ENCODE measurements around the gene SYT1. TPM values are rescaled to one million over a fixed set of nuclear protein-coding genes. Genes with fewer than 3 reads are reported as not detected.
A peak's percentile ranks its signal among the peaks of the same experiment; 100 is the strongest.

The SYT1 gene
- total RNA-seq, 1 experiment from 2014 or later: 44.9 TPM

GRCh38 chr12:79057540-79057939 lies 193.0 kb downstream of the SYT1 start (continued):
- no peak for TF ChIP-seq ZNF274 (IDR thresholded peaks at IDR 0.05; ENCODE audit: low read depth, low read length)
- TF ChIP-seq CTCF (IDR thresholded peaks at IDR 0.05 in 2 of 3, conservative IDR thresholded peaks at IDR 0.05 in 1 of 3; ENCODE audit: borderline replicate concordance in 1 of 3, insufficient read depth in 1 of 3, low read depth in 2 of 3, low read length in 2 of 3): no peak
- TF ChIP-seq POLR2AphosphoS5 (IDR thresholded peaks at IDR 0.05; ENCODE audit: low read depth, low read length): no peak
- TF ChIP-seq MAX (IDR thresholded peaks at IDR 0.05): no peak
- no peak for TF ChIP-seq SRF (IDR thresholded peaks at IDR 0.05; ENCODE audit: low read depth)

- ATAC-seq (peak; percentile 72), DNase-seq (ENCODE audit: low read depth, low spot score) (peak; percentile 77)
- H3K9ac ChIP-seq (ENCODE audit: low read length): peak overlapping the region; percentile 20; the same call in 1 of the 2 replicates
- H3K27ac ChIP-seq (ENCODE audit: low read depth, low read length): peak overlapping the region; percentile 48; the same call in 1 of the 2 replicates
- no peaks in the 10 kb centered on the region; the same call in 1 of the 2 replicates for H4K20me1 ChIP-seq (ENCODE audit: insufficient read depth)
- H3K79me2 ChIP-seq (ENCODE audit: insufficient read depth, low read length): 0 out of 2 replicates have a peak, but pooled peaks cover 2% of the 10 kb centered on the region
- POLR2A ChIA-PET: no interaction called here
- no peak overlapping the region for H2AFZ ChIP-seq (ENCODE audit: low read depth, low read length, poor library complexity, severe bottlenecking)
- H3K9me3 ChIP-seq (ENCODE audit: control insufficient read depth in 1 of 2, insufficient read depth in 1 of 2, low read depth in 1 of 2, low read length in 2 of 2): no peaks in the 10 kb centered on the region
- peaks cover 38 to 57% of the 10 kb centered on the region in 2 experiments for H3K4me1 ChIP-seq (ENCODE audit: control insufficient read depth in 1 of 2, insufficient read depth in 2 of 2, low read length in 2 of 2)
- RAD21 ChIA-PET (ENCODE audit: low non-redundant PET in 1 of 2, low total read pairs in 2 of 2, uncharacterized antibody in 2 of 2, unreplicated experiment in 2 of 2): no interaction called here
- no peaks in the 10 kb centered on the region for H3K9me2 ChIP-seq (ENCODE audit: insufficient read depth)
- BruUV-seq (replicated peaks): no TSS peak
- CTCF ChIA-PET: no interaction called here
- no peaks in the 10 kb centered on the region for H3K36me3 ChIP-seq (ENCODE audit: control insufficient read depth in 1 of 2, insufficient read depth in 2 of 2, low read length in 2 of 2)
- peak overlapping the region in 1 of 2 experiments; percentile 15; a peak in 1 of 4 replicates for H3K4me3 ChIP-seq (replicated peaks in 1 of 2; ENCODE audit: low read depth in 1 of 2, low read length in 2 of 2)
- H3K27me3 ChIP-seq (ENCODE audit: insufficient read depth, low read length): no peaks in the 10 kb centered on the region
- H3K4me2 ChIP-seq (ENCODE audit: low read length): peak overlapping the region; percentile 63
- intact Hi-C loops (cut with micrococcal nuclease): no loop called here
- TF ChIP-seq POLR2A (IDR thresholded peaks at IDR 0.05; ENCODE audit: borderline replicate concordance, extremely low read depth, insufficient read depth, insufficient read length): no peak
- peak; percentile 41; the same call in 1 of the 2 replicates for TF ChIP-seq ELF1 (IDR thresholded peaks at IDR 0.05; ENCODE audit: borderline replicate concordance, low read depth)
- TF ChIP-seq YY1 (IDR thresholded peaks at IDR 0.05; ENCODE audit: extremely low read depth, insufficient replicate concordance, low read depth, low read length): no peak
- no peak for TF ChIP-seq EZH2 (IDR thresholded peaks at IDR 0.05)
- TF ChIP-seq TCF7L2 (IDR thresholded peaks at IDR 0.05; ENCODE audit: borderline replicate concordance, extremely low read depth, insufficient read depth, insufficient read length): no peak
- TF ChIP-seq SP1 (IDR thresholded peaks at IDR 0.05; ENCODE audit: low read depth): peak; percentile 78
- TF ChIP-seq, protein P1, sequence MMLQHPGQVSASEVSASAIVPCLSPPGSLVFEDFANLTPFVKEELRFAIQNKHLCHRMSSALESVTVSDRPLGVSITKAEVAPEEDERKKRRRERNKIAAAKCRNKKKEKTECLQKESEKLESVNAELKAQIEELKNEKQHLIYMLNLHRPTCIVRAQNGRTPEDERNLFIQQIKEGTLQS (IDR thresholded peaks at IDR 0.05): no peak; the same call in 1 of the 2 replicates
- no peak for TF ChIP-seq ZFX (IDR thresholded peaks at IDR 0.05)
- peak; percentile 30; the same call in 1 of the 2 replicates for TF ChIP-seq SRF (IDR thresholded peaks at IDR 0.05; ENCODE audit: low read depth)
- no peak for TF ChIP-seq EZH2phosphoT487 (IDR thresholded peaks at IDR 0.05; ENCODE audit: borderline replicate concordance)
- TF ChIP-seq CBX3 (IDR thresholded peaks at IDR 0.05; ENCODE audit: low read depth): peak; percentile 88
- TF ChIP-seq FOSL1 (IDR thresholded peaks at IDR 0.05; ENCODE audit: low read depth): peak; percentile 89
- peak; percentile 62; the same call in 1 of the 2 replicates for TF ChIP-seq SIN3A (IDR thresholded peaks at IDR 0.05; ENCODE audit: low read depth)
- TF ChIP-seq, protein P2, sequence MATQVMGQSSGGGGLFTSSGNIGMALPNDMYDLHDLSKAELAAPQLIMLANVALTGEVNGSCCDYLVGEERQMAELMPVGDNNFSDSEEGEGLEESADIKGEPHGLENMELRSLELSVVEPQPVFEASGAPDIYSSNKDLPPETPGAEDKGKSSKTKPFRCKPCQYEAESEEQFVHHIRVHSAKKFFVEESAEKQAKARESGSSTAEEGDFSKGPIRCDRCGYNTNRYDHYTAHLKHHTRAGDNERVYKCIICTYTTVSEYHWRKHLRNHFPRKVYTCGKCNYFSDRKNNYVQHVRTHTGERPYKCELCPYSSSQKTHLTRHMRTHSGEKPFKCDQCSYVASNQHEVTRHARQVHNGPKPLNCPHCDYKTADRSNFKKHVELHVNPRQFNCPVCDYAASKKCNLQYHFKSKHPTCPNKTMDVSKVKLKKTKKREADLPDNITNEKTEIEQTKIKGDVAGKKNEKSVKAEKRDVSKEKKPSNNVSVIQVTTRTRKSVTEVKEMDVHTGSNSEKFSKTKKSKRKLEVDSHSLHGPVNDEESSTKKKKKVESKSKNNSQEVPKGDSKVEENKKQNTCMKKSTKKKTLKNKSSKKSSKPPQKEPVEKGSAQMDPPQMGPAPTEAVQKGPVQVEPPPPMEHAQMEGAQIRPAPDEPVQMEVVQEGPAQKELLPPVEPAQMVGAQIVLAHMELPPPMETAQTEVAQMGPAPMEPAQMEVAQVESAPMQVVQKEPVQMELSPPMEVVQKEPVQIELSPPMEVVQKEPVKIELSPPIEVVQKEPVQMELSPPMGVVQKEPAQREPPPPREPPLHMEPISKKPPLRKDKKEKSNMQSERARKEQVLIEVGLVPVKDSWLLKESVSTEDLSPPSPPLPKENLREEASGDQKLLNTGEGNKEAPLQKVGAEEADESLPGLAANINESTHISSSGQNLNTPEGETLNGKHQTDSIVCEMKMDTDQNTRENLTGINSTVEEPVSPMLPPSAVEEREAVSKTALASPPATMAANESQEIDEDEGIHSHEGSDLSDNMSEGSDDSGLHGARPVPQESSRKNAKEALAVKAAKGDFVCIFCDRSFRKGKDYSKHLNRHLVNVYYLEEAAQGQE (IDR thresholded peaks at IDR 0.05; ENCODE audit: low read depth): no peak
- TF ChIP-seq RAD21 (IDR thresholded peaks at IDR 0.05; ENCODE audit: low read depth): peak; percentile 23; the same call in 1 of the 2 replicates
Observed at GRCh38 chr12:79058342-79058741, 193.8 kb downstream of the SYT1 start.

Data from HCT116 (cell line).